Left ventricle myocardium superior (tissue), 1 donor: ENCODE results near the gene YES1. TPM values are rescaled to one million over a fixed set of nuclear protein-coding genes. Genes with fewer than 3 reads are reported as not detected.
"Not testable (repeated sequence)": the region's sequence is repeated elsewhere in the genome, so short reads cannot be mapped to it uniquely, and the experiment has no call there.

Source experiments
- ATAC-seq: fragments of 200-7000 bp; cut with Tn5 transposase; one replicate; pipeline ENCODE4 v1.9.1; 2020; ENCODE audit warnings: mild to moderate bottlenecking, moderate library complexity
- DNase-seq: peaks from one replicate; pipeline ENCODE4 v3.0.0-alpha.2; 2020
- intact Hi-C: fragments of 100-400 bp; cut with micrococcal nuclease; formaldehyde crosslinking; loops from one replicate; pipeline ENCODE4 v1.11.0; 2022
- total RNA-seq: library from RNA; stranded (reverse); fragmentation: NEBNext Ultra II Directional; extraction: Animal tissue kit (Norgen Biotek cat#: 25700); gene quantifications from one replicate; pipeline ENCODE4 v1.2.1, GENCODE V29; 2021
- donor health status: DM: no; HTN: yes; CAD: no; lungs with severe emphysema.

YES1 gene
- total RNA-seq, 1 donor from 2014 or later: 23.4 TPM

DNA sequence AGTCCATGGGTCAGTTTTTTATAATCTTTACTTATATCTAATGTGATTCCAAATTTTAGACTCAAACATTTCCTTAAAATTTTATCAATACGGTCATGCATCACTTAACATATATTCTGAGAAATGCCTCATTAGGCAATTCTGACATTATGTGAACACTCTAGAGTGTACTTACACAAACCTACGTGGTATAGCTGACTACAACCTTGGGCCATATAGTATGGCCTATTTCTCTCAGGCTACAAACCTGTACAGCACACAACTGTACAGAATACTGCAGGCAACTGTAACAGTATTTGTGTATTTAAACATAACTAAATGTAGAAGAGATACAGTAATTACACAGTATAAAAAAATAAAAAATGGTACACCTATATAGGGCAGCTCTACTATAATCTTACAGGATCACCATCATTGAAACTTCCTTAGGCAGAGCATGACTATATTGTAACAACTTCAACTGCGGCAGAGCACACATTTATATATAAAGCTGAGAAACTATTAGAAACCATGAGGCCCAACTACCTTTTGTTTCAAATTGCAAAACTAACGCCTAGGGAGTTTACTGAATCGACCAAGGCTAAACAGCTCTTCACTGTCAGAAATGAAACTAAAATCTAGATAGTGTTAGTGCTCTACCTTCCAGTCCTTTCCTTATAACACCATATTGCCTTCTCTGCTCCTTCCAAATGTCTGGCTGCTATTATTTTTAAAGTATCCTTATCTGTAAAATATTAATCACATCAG lies 6.9 kb downstream of the YES1 start:
- no peak for ATAC-seq
- DNase-seq: no peak
- intact Hi-C loops: no loop called here

DNA sequence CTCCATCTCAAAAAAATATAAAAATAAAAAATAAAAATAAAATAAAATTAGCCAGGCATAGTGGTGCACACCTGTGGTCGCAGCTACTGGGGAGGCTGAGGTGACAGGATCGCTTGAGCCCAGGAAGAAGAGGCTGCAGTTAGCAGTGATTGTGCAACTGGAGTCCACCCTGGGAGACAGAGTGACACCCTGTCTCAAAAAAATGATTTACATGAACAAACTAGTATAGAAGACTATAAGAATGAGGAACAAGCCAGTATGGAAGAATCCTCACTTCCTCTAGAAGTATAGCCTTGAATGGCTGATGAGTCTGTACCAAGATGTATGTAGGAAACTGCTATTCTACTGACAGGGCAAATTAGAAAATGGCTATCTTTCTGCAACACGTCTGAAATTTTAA lies 10.9 kb downstream of the YES1 start:
- ATAC-seq: no peak
- intact Hi-C loops: no loop called here

GRCh38 chr18:799943-800342 lies 12.1 kb downstream of the YES1 start:
- intact Hi-C loops: no loop called here

More for the DNA sequence above, 10.9 kb downstream of the YES1 start:
- no peak for DNase-seq

GRCh38 chr18:795383-795782 lies 16.7 kb downstream of the YES1 start:
- ATAC-seq, intact Hi-C loops: not testable (repeated sequence)

More at GRCh38 chr18:799943-800342, 12.1 kb downstream of the YES1 start:
- DNase-seq: no peak
- no peak for ATAC-seq

GRCh38 chr18:789397-789796 lies 22.6 kb downstream of the YES1 start:
- DNase-seq: no peak
- intact Hi-C loops: no loop called here
- no peak for ATAC-seq

More at GRCh38 chr18:795383-795782, 16.7 kb downstream of the YES1 start:
- not testable (repeated sequence) for DNase-seq

GRCh38 chr18:785242-785641 lies 26.8 kb downstream of the YES1 start:
- DNase-seq (no peak), ATAC-seq (no peak)
- intact Hi-C loops: no loop called here

DNA sequence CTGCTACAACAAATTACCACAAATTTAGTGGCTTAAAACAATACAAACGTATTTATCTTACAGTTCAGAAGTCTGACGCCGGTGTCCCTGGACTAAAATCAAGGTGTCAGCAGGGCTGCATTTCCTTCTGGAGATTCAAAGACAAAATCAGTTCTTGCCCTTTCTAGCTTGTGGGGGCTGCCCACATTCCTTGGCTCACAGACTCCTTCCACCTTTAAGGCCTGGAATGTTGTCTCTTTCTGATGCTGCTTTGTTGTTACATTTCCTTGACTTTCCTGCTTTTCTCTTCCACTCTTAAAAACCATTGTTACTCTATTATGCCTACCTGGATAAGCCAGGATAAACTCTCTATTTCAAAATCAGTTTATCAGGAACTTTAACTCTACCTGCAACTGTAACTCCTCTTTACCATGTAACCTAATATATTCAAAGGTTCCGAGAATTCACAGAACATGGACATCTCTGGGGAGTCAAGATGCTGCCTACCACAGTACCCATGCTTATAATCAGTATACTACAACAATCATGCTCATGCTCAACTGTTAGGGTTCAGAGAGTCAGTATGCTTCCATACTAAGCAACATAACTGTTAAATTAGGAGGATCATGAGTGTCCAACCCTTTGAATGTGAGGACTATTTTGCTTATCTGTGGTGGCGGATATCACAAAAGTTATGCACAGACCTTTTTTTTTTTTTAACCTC lies 27.4 kb downstream of the YES1 start:
- DNase-seq: no peak
- intact Hi-C loops: no loop called here
- ATAC-seq: no peak

GRCh38 chr18:778194-778927 lies 33.7 kb downstream of the YES1 start:
- intact Hi-C loops: no loop called here
- DNase-seq: no peak
- no peak for ATAC-seq

DNA sequence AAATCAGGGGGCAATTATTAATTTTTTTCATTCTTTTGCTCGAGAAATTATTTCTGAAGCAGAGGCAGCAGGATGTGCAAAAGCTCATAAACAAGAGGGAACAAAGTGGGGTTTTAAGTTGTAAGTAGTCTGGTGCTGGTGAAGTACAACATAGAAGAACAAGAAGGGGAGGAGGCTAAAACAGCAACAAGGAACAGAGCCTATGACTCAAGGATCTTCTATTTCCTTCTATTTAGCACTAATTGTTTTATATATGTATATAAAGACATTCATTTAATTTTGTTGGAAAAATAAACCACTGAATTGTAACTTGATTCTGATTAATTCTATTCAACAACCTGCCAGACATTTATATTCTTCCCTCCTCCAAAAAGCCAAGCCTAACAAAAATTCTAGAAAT lies 35.0 kb downstream of the YES1 start:
- DNase-seq (no peak), ATAC-seq (no peak)
- intact Hi-C loops: no loop called here

DNA sequence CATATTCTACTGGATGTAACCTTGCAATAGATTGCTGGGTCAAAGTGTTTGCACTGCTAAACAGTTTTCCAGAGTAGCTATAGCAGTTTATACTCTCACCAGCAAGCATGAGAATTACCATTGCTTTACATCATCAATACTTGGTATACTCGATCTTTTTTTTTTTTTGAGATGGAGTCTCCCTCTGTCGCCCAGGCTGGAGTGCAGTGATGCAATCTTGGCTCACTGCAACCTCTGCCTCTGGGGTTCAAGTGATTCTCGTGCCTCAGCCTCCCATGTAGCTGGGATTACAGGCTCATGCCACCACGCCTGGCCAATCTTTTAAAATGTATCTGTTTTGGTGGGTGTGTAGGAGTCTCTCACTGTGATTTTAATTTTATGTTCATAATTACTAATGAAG lies 36.0 kb downstream of the YES1 start:
- DNase-seq, intact Hi-C loops, ATAC-seq: not testable (repeated sequence)

- DNase-seq: no peak
- intact Hi-C loops: no loop called here
These were observed 37.2 kb downstream of the YES1 start for GRCh38 chr18:774811-775210.

GRCh38 chr18:773980-774624 lies 37.9 kb downstream of the YES1 start:
- no peak for ATAC-seq
- DNase-seq: no peak
- intact Hi-C loops: no loop called here

More at GRCh38 chr18:774811-775210, 37.2 kb downstream of the YES1 start:
- ATAC-seq: no peak

GRCh38 chr18:770583-770961 lies 41.5 kb downstream of the YES1 start:
- ATAC-seq (no peak), DNase-seq (no peak)
- intact Hi-C loops: no loop called here

GRCh38 chr18:767961-768360 lies 44.1 kb downstream of the YES1 start:
- no peak for DNase-seq
- ATAC-seq: no peak
- intact Hi-C loops: no loop called here

DNA sequence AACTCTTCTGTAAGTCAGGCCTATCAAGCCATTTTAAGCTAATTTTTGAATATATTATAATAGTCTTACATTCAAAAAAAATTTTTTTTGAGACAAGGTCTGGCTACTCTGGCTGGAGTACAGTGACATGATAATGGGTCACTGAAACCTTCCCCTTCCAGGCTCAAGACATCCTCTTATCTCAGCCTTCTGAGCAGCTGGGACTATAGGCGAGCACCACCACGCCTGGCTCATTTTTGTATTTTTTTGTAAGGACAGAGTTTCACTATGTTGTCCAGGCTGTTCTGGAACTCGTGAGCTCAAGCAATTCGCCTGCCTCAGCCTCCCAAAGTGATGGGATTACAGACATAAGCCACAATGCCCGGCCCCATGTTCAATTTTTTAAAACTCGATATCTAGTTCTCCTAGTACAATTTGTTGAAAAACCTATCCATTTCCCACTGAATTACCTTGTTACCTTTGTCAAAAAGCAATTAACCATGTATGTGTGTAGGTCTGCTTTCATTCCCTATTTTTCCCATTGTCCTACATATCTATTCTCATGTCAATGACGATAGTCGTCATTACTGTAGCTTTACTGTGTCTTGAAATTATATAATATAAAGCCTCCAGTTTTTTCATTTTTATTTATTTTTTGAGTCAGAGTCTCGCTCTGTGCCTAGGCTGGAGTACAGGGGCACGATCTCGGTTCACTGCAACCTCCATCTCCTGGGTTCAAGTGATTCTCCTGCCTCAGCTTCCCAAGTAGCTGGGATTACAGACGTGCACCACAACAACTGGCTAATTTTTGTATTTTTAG lies 44.8 kb downstream of the YES1 start:
- DNase-seq (no peak), ATAC-seq (no peak)
- intact Hi-C loops: no loop called here

DNA sequence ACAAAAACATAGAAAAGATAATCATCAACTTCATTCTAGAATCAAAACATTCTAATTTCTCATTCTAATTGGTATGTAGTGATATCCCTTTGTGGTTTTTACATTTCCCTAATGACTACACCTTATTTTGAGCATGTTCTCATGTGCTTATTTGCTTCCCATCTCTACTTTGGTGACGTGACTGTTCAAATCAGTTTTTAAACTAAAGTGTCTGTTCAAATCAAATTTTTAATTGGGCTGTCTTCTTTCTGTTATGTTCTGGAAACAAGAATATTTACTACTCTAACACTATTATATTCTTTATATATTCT lies 45.5 kb downstream of the YES1 start:
- ATAC-seq: no peak
- intact Hi-C loops: no loop called here
- DNase-seq: no peak

DNA sequence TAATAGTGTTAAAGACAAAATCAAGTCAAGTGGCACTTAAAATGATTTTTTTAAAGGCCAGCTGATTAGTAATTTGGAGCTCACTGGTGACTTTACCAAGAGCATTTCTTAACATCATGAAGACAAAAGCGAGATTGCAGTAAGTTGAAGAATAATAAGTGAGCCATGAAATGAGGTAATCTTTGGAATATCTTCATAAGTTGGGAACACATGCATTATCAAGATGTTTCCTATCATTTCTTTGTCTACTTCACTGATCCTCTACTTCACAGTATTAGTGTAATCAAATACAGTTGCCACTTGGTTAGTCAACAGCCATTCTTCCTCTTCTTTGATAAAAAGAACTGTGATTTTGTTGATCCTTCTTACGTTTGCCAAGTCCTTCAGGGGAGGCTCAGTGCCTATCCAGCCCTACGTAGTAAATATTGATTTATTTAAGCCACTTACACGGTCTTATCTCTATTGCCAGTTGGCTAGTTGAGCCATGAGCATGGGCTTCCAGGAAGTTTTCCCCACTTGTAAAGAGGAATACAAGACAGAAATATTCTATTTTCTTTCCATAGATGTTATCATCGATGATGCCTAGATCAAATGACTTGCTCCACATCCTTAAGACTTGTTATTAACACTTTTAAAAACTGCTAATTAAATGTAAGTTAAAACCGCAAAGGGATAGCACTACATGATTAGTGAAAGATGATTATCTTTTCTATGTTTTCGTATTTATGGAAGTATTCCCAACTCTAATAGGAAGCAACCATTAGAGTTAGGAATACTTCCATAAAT lies 46.1 kb downstream of the YES1 start:
- intact Hi-C loops: no loop called here
- DNase-seq: no peak
- no peak for ATAC-seq

DNA sequence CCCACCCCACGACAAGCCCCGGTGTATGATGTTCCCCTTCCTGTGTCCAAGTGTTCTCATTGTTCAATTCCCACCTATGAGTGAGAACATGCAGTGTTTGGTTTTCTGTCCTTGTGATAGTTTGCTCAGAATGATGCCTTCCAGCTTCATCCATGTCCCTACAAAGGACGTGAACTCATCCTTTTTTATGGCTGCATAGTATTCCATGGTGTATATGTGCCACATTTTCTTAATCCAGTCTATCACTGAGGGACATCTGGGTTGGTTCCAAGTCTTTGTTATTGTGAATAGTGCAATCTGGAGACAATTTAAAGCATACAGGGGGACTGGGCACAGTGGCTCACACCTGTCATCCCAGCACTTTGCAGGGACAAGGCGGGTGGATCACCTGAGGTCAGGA lies 52.2 kb downstream of the YES1 start:
- DNase-seq, ATAC-seq, intact Hi-C loops: not testable (repeated sequence)
